Fibroblast of lung (primary cell): Measurements from ENCODE around the gene NPHP4. TPM values are rescaled to one million over a fixed set of nuclear protein-coding genes. Genes with fewer than 3 reads are reported as not detected.

Source experiments
- DNase-seq, 2 donors: peaks; one replicate each; pipeline versions ENCODE4 v3.0.0 to v3.0.0-alpha.2; 2010; ENCODE audit warnings: low read depth in 2 of 2
- H2AFZ ChIP-seq: 2 replicates; pipeline ENCODE4 v1.5.1; 2012; ENCODE audit warnings: low read length, control low read depth, inconsistent platforms
- H3K27ac ChIP-seq: 2 replicates; pipeline ENCODE4 v1.5.1; 2011; ENCODE audit warnings: low read length, control low read depth; ENCODE audit not compliant: insufficient read depth
- H3K27me3 ChIP-seq: 2 replicates; pipeline ENCODE4 v1.5.1; 2011; ENCODE audit warnings: mild to moderate bottlenecking, low read length; ENCODE audit not compliant: control insufficient read depth, insufficient read depth
- H3K36me3 ChIP-seq: 2 replicates; pipeline ENCODE4 v1.5.1; 2011; ENCODE audit warnings: low read length; ENCODE audit not compliant: control insufficient read depth, insufficient read depth
- H3K4me1 ChIP-seq: 2 replicates; pipeline ENCODE4 v1.5.1; 2011; ENCODE audit warnings: low read length; ENCODE audit not compliant: control insufficient read depth, insufficient read depth; ENCODE audit errors: extremely low read depth
- H3K4me2 ChIP-seq: 2 replicates; pipeline ENCODE4 v1.5.1; 2011; ENCODE audit warnings: low read length, control low read depth; ENCODE audit not compliant: insufficient read depth; ENCODE audit errors: extremely low read depth
- H3K4me3 ChIP-seq, 4 experiments: fragments of 200-600 bp in 1 of 4; sonication (generic) in 1 of 4; replicated peaks in 1 of 4; 2 replicates each; pipeline ENCODE4 v1.5.1; 2011 to 2016; ENCODE audit warnings: low read length in 4 of 4, low read depth in 3 of 4, mild to moderate bottlenecking in 3 of 4, control low read depth in 2 of 4, inconsistent platforms in 1 of 4, mixed read lengths in 1 of 4; ENCODE audit not compliant: insufficient read depth in 1 of 4; ENCODE audit errors: control extremely low read depth in 1 of 4
- H3K79me2 ChIP-seq: 2 replicates; pipeline ENCODE4 v1.5.1; 2012; ENCODE audit warnings: mild to moderate bottlenecking, low read length, inconsistent platforms; ENCODE audit not compliant: control insufficient read depth, insufficient read depth
- H3K9ac ChIP-seq: 2 replicates; pipeline ENCODE4 v1.5.1; 2011; ENCODE audit warnings: mild to moderate bottlenecking, low read length, control low read depth; ENCODE audit not compliant: insufficient read depth
- H3K9me3 ChIP-seq: 2 replicates; pipeline ENCODE4 v1.5.1; 2012; ENCODE audit warnings: low read depth, low read length; ENCODE audit not compliant: control insufficient read depth, insufficient read depth
- H4K20me1 ChIP-seq: 2 replicates; pipeline ENCODE4 v1.5.1; 2011; ENCODE audit warnings: low read length; ENCODE audit not compliant: control insufficient read depth, insufficient read depth; ENCODE audit errors: extremely low read depth
- CTCF ChIP-seq, 2 donors: IDR thresholded peaks in 1 of 2; conservative IDR thresholded peaks in 1 of 2; 1 replicate in 1 of 2; 2 replicates in 1 of 2; pipeline ENCODE4 v1.5.1; 2011 to 2012; ENCODE audit warnings: low read length in 2 of 2, control low read depth in 1 of 2, inconsistent platforms in 1 of 2, low read depth in 1 of 2, mild to moderate bottlenecking in 1 of 2
- EZH2 ChIP-seq: IDR thresholded peaks from 2 replicates; pipeline ENCODE4 v1.5.1; 2012; ENCODE audit warnings: low read length, control low read depth, mild to moderate bottlenecking; ENCODE audit errors: missing control alignments
- polyA plus RNA-seq, 2 donors: library from polyadenylated mRNA; depleted of rRNA in 1 of 2; stranded (reverse) in 1 of 2; unstranded in 1 of 2; fragments of >200 nt; gene quantifications; 2 replicates each; pipeline ENCODE4 v1.2.1, GENCODE V29; 2011 to 2012; ENCODE audit warnings: missing spikeins in 1 of 2
- total RNA-seq: library from RNA; depleted of rRNA; stranded (reverse); fragments of >200 nt; gene quantifications from 2 replicates; pipeline ENCODE4 v1.2.1, GENCODE V29; 2014

The NPHP4 gene
- total and polyA plus RNA-seq, 2 donors (not counting 1 experiment from before 2014, with no cell fraction given) = 1.5 to 4.0 TPM

- TF ChIP-seq CTCF (conservative IDR thresholded peaks at IDR 0.05 in 1 of 2, IDR thresholded peaks at IDR 0.05 in 1 of 2; ENCODE audit: low read depth in 1 of 2, low read length in 2 of 2) (no peak), EZH2 (no peak)
- H4K20me1 ChIP-seq = no peaks in the 10 kb centered on the region
- H3K4me1 ChIP-seq = no peaks in the 10 kb centered on the region
- H3K4me2 ChIP-seq = no peak overlapping the region
- H3K9ac ChIP-seq = no peak overlapping the region
- no peaks in the 10 kb centered on the region for H3K27me3 ChIP-seq
- no peaks in the 10 kb centered on the region for H3K79me2 ChIP-seq
- no peaks in the 10 kb centered on the region for H3K9me3 ChIP-seq
- H2AFZ ChIP-seq = no peak overlapping the region
- H3K27ac ChIP-seq = no peak overlapping the region
- H3K36me3 ChIP-seq = no peaks in the 10 kb centered on the region
- DNase-seq = no peak
- no peak overlapping the region for H3K4me3 ChIP-seq
These were observed 57.2 kb downstream of the NPHP4 start for GRCh38 chr1:5935026-5935425.

GRCh38 chr1:5934058-5934884 lies 58.0 kb downstream of the NPHP4 start:
- Histone ChIP-seq H3K79me2 (no peaks in the 10 kb centered on the region), H3K4me3 (no peak overlapping the region), H3K4me2 (no peak overlapping the region), H3K36me3 (no peaks in the 10 kb centered on the region), H3K27me3 (no peaks in the 10 kb centered on the region), H3K4me1 (no peaks in the 10 kb centered on the region), H2AFZ (no peak overlapping the region), H3K27ac (no peak overlapping the region), H4K20me1 (no peaks in the 10 kb centered on the region), H3K9ac (no peak overlapping the region), H3K9me3 (no peaks in the 10 kb centered on the region)
- no peak for TF ChIP-seq EZH2
- TF ChIP-seq CTCF (conservative IDR thresholded peaks at IDR 0.05 in 1 of 2, IDR thresholded peaks at IDR 0.05 in 1 of 2; ENCODE audit: low read depth in 1 of 2, low read length in 2 of 2) = no peak
- no peak for DNase-seq

DNA sequence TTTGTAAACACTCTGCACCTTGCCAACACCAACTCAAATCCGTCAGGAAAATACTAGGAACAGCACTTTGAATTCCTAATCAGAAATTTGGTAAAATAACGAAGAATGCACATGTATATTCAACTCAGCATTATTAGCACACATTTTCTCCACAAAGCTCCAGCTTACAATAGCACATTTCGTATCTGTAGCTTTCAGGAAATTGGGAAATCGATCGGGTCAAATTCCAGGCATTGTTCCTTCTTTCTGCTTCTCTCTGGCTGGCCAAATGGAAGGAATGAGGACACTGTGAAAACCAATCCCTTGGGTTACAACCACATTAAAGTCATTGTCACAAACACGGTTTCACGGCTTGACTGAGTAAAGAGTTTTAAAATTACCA lies 58.6 kb downstream of the NPHP4 start:
- Histone ChIP-seq H3K36me3 (no peaks in the 10 kb centered on the region), H3K27me3 (no peaks in the 10 kb centered on the region), H3K27ac (no peak overlapping the region), H3K4me3 (no peak overlapping the region), H3K9me3 (no peaks in the 10 kb centered on the region), H3K79me2 (no peaks in the 10 kb centered on the region), H3K4me1 (no peaks in the 10 kb centered on the region), H3K9ac (no peak overlapping the region), H3K4me2 (no peak overlapping the region), H2AFZ (no peak overlapping the region), H4K20me1 (no peaks in the 10 kb centered on the region)
- TF ChIP-seq CTCF (conservative IDR thresholded peaks at IDR 0.05 in 1 of 2, IDR thresholded peaks at IDR 0.05 in 1 of 2; ENCODE audit: low read depth in 1 of 2, low read length in 2 of 2) = no peak
- TF ChIP-seq EZH2 = no peak
- peak; percentile 5 to 29 for DNase-seq
